GM12878 (cell line): ENCODE measurements around the gene CPO. TPM values are rescaled to one million over a fixed set of nuclear protein-coding genes. Genes with fewer than 3 reads are reported as not detected.

Experiments
- ATAC-seq: fragments of 200-7000 bp; cut with Tn5 transposase; 3 replicates; pipeline ENCODE4 v1.9.1; 2020; ENCODE audit warnings: mild to moderate bottlenecking, moderate library complexity
- BruUV-seq: library from RNA; stranded (reverse); fragments of 400-500 nt; replicated peaks from 2 replicates; lab custom pipeline; 2021; lab: Mats Ljungman, UMichigan
- CTCF ChIA-PET: fragments of 300-600 bp; sonication (Branson Sonifier 250); formaldehyde crosslinking; extraction: SDS; loops from one replicate; lab custom pipeline; 2021; ENCODE audit warnings: inconsistent platforms; lab: Yijun Ruan, JAX
- POLR2A ChIA-PET: fragments of 350-600 bp; formaldehyde crosslinking; extraction: SDS; loops from one replicate; lab custom pipeline; 2021; ENCODE audit warnings: inconsistent platforms; lab: Charles Lee
- RAD21 ChIA-PET: fragments of 300-600 bp; sonication (Branson Sonifier 250); formaldehyde crosslinking; loops from one replicate; lab custom pipeline; 2023; ENCODE audit warnings: antibody characterized with exemption; ENCODE audit not compliant: unreplicated experiment; lab: Charles Lee
- SMC1A ChIA-PET: fragments of 300-600 bp; sonication (Branson Sonifier 250); formaldehyde crosslinking; loops from one replicate; lab custom pipeline; 2023; ENCODE audit not compliant: unreplicated experiment, uncharacterized antibody; lab: Charles Lee
- DNase-seq: peaks from one replicate; pipeline ENCODE4 v3.0.0-alpha.2; 2011; ENCODE audit warnings: low read depth, low spot score
- FAIRE-seq: peaks from 3 replicates; lab custom pipeline; 2011; peaks lifted over from hg19 to GRCh38; lab: Jason Lieb, UNC
- H2AFZ ChIP-seq: 2 replicates; pipeline ENCODE4 v1.6.0; 2011; ENCODE audit warnings: low read depth, low read length, control low read depth; ENCODE audit not compliant: control insufficient read depth
- H3K27ac ChIP-seq: 2 replicates; pipeline ENCODE4 v1.5.1; 2011; ENCODE audit warnings: control low read depth; ENCODE audit not compliant: control insufficient read depth, insufficient read depth
- H3K27me3 ChIP-seq, 2 experiments: replicated peaks in 1 of 2; 2 replicates each; pipeline versions ENCODE4 v1.6.0 to v1.6.1; 2011; ENCODE audit warnings: low read length in 1 of 2; ENCODE audit not compliant: control insufficient read depth in 2 of 2, insufficient read depth in 2 of 2
- H3K36me3 ChIP-seq, 2 experiments: 2 replicates each; pipeline ENCODE4 v1.5.1; 2011; ENCODE audit warnings: low read length in 1 of 2; ENCODE audit not compliant: control insufficient read depth in 2 of 2, insufficient read depth in 2 of 2
- H3K4me1 ChIP-seq: 2 replicates; pipeline ENCODE4 v1.6.1; 2011; ENCODE audit warnings: mild to moderate bottlenecking, low read length, moderate library complexity, mixed read lengths; ENCODE audit not compliant: control insufficient read depth, insufficient read depth
- H3K4me2 ChIP-seq: 2 replicates; pipeline ENCODE4 v1.6.0; 2011; ENCODE audit warnings: control low read depth; ENCODE audit not compliant: control insufficient read depth, insufficient read depth
- H3K4me3 ChIP-seq: fragments of 200-600 bp; sonication (generic); 2 replicates; pipeline ENCODE4 v1.5.1; 2016
- H3K79me2 ChIP-seq: 2 replicates; pipeline ENCODE4 v1.6.0; 2011; ENCODE audit warnings: low read length; ENCODE audit not compliant: control insufficient read depth, insufficient read depth
- H3K9ac ChIP-seq: 2 replicates; pipeline ENCODE4 v1.8.0; 2011; ENCODE audit warnings: low read length, control low read depth, mixed read lengths; ENCODE audit not compliant: control insufficient read depth, insufficient read depth
- H3K9me3 ChIP-seq: replicated peaks from 3 replicates; pipeline ENCODE4 v1.5.1; 2011; ENCODE audit warnings: mild to moderate bottlenecking, low read length; ENCODE audit not compliant: control insufficient read depth, insufficient read depth
- H4K20me1 ChIP-seq: 2 replicates; pipeline ENCODE4 v1.6.0; 2011; ENCODE audit not compliant: control insufficient read depth, insufficient read depth
- ATF7 ChIP-seq: fragments of 450-650 bp; IDR thresholded peaks from 2 replicates; pipeline ENCODE4 v1.6.1; 2016; ENCODE audit warnings: low read depth, mild to moderate bottlenecking
- CBFB ChIP-seq: IDR thresholded peaks from 2 replicates; pipeline ENCODE4 v1.6.1; 2016; ENCODE audit warnings: antibody characterized with exemption, low read depth
- CREB1 ChIP-seq: IDR thresholded peaks from 2 replicates; pipeline ENCODE4 v1.6.1; 2012; ENCODE audit warnings: low read depth, mild to moderate bottlenecking, inconsistent platforms
- E4F1 ChIP-seq: fragments of 450-650 bp; IDR thresholded peaks from 2 replicates; pipeline ENCODE4 v1.6.1; 2018; ENCODE audit warnings: borderline replicate concordance, mild to moderate bottlenecking; ENCODE audit not compliant: partially characterized antibody
- EGR1 ChIP-seq, 2 experiments: IDR thresholded peaks; 1 replicate in 1 of 2; 2 replicates in 1 of 2; pipeline ENCODE4 v1.6.1; 2011 to 2012; ENCODE audit warnings: low read depth in 2 of 2, low read length in 2 of 2, borderline replicate concordance in 1 of 2, mild to moderate bottlenecking in 1 of 2, moderate library complexity in 1 of 2
- EP300 ChIP-seq, 2 experiments: fragments of 150-350 bp in 1 of 2; IDR thresholded peaks; 2 replicates each; pipeline ENCODE4 v1.6.1; 2011 to 2012; ENCODE audit warnings: low read depth in 2 of 2, low read length in 2 of 2, borderline replicate concordance in 1 of 2, improper control_type of control experiment in 1 of 2, inconsistent platforms in 1 of 2; ENCODE audit not compliant: control insufficient read depth in 1 of 2
- ETV6 ChIP-seq, 2 experiments: fragments of 450-650 bp in 1 of 2; IDR thresholded peaks in 1 of 2; conservative IDR thresholded peaks in 1 of 2; 2 replicates each; pipeline ENCODE4 v1.6.1; 2014; ENCODE audit warnings: antibody characterized with exemption in 1 of 2, borderline replicate concordance in 1 of 2, low read depth in 1 of 2, mild to moderate bottlenecking in 1 of 2, moderate library complexity in 1 of 2
- EZH2 ChIP-seq: IDR thresholded peaks from 2 replicates; pipeline ENCODE4 v1.6.1; 2012; ENCODE audit warnings: low read depth, mild to moderate bottlenecking, control low read depth, inconsistent platforms, low read length, borderline replicate concordance; ENCODE audit not compliant: control insufficient read depth
- KAT2A ChIP-seq: conservative IDR thresholded peaks from 2 replicates; pipeline ENCODE4 v1.6.1; 2011; ENCODE audit warnings: low read depth, low read length; ENCODE audit not compliant: control insufficient read depth
- MXI1 ChIP-seq: fragments of 150-350 bp; IDR thresholded peaks from 2 replicates; pipeline ENCODE4 v1.6.1; 2011; ENCODE audit warnings: low read depth, mild to moderate bottlenecking, inconsistent platforms, low read length, improper control_type of control experiment
- MYB ChIP-seq: fragments of 150-350 bp; IDR thresholded peaks from 2 replicates; pipeline ENCODE4 v1.6.1; 2014; ENCODE audit warnings: mild to moderate bottlenecking, low read depth, low read length, borderline replicate concordance
- PAX8 ChIP-seq: fragments of 450-650 bp; IDR thresholded peaks from 2 replicates; pipeline ENCODE4 v1.6.1; 2017; ENCODE audit warnings: mild to moderate bottlenecking, moderate library complexity
- SUZ12 ChIP-seq: fragments of 200-600 bp; sonication (generic); IDR thresholded peaks from one replicate; pipeline ENCODE4 v1.6.1; 2018; ENCODE audit warnings: antibody characterized with exemption, mild to moderate bottlenecking; ENCODE audit not compliant: unreplicated experiment
- ZBTB33 ChIP-seq: fragments of 450-650 bp; IDR thresholded peaks from 2 replicates; pipeline ENCODE4 v1.6.1; 2017; ENCODE audit warnings: mild to moderate bottlenecking
- ZNF217 ChIP-seq: fragments of 450-650 bp; IDR thresholded peaks from 2 replicates; pipeline ENCODE4 v1.6.1; 2017; ENCODE audit warnings: antibody characterized with exemption, mild to moderate bottlenecking
- ZNF384 ChIP-seq: IDR thresholded peaks from 2 replicates; pipeline ENCODE4 v1.6.1; 2012; ENCODE audit warnings: low read depth, mild to moderate bottlenecking, low read length, improper control_type of control experiment, borderline replicate concordance
- ZZZ3 ChIP-seq: IDR thresholded peaks from 2 replicates; pipeline ENCODE4 v1.6.1; 2011; ENCODE audit warnings: low read depth; ENCODE audit not compliant: control insufficient read depth, insufficient read length
- WGBS: methylation state at CpG from one replicate; pipeline ENCODE4 v1.1.6; 2016; ENCODE audit warnings: low lambda C conversion rate; ENCODE audit not compliant: insufficient replicate concordance, insufficient coverage; ENCODE audit errors: missing lambda C conversion rate; 5-methylcytosine and 5-hydroxymethylcytosine counted together
- in situ Hi-C: fragments of 300-500 bp; cut with MboI; formaldehyde crosslinking; loops from 9 replicates; pipeline ENCODE4 v1.14.3; 2018; ENCODE audit warnings: mixed read lengths
- intact Hi-C: fragments of 100-400 bp; cut with micrococcal nuclease; formaldehyde crosslinking; loops from one replicate; pipeline ENCODE4 v1.14.2; 2022; ENCODE audit not compliant: unreplicated experiment
- polyA plus RNA-seq, 11 experiments: library from polyadenylated mRNA; depleted of rRNA in 4 of 11; unstranded in 6 of 11; stranded (reverse) in 5 of 11; fragments of >200 nt; fragmentation: Nextera tagmentation in 4 of 11; fragmentation: Illumina TruSeq in 1 of 11; extraction: Ambion mirVana in 4 of 11; extraction: Trizol in 1 of 11; gene quantifications; 1 replicate in 1 of 11; 2 replicates in 10 of 11; pipeline versions ENCODE4 v1.2.1 to v1.2.3, GENCODE V29; 2011 to 2016; ENCODE audit warnings: inconsistent platforms in 2 of 11, missing spikeins in 2 of 11, low read depth in 1 of 11
- total RNA-seq, 4 experiments: library from RNA; depleted of rRNA in 3 of 4; stranded (reverse); fragments of >200 nt in 3 of 4; fragmentation: Illumina TruSeq in 1 of 4; extraction: Trizol in 1 of 4; gene quantifications; 2 replicates each; pipeline versions ENCODE4 v1.2.1 to v1.2.3, GENCODE V29; 2013 to 2021

CPO gene
- total and polyA plus RNA-seq, 10 of the 15 experiments (the other 5 are each of a cell fraction or from before 2014, with no cell fraction given) = 0.13 to 0.14 TPM; not detected in 8

- H2AFZ ChIP-seq = no peak overlapping the region
- no peak overlapping the region for H3K27ac ChIP-seq
- BruUV-seq = no TSS peak
- no peaks in the 10 kb centered on the region for H3K27me3 ChIP-seq
- 83% methylated on average over 2 of the region's 2 CpGs for WGBS
- H3K9me3 ChIP-seq = no peaks in the 10 kb centered on the region; the same call in 2 of the 3 replicates
- POLR2A ChIA-PET = no interaction called here
- H3K79me2 ChIP-seq = no peaks in the 10 kb centered on the region
- H3K4me2 ChIP-seq = no peak overlapping the region
- intact Hi-C loops = loop anchor here (5.0 kb wide), 1 partner anchor 296 kb away; no protein-coding TSS in a partner anchor
- SMC1A ChIA-PET = interaction anchor here (1.0 to 1.4 kb wide), 2 partner anchors 27 to 187 kb away, joined by 3 read pairs; no protein-coding TSS in a partner anchor
- TF ChIP-seq ZBTB33 = no peak
- TF ChIP-seq MXI1 = no peak
- no peak for TF ChIP-seq ZZZ3
- no peak for TF ChIP-seq MYB
- no peak for TF ChIP-seq CREB1
- TF ChIP-seq EP300 (IDR thresholded peaks at IDR 0.05; ENCODE audit: borderline replicate concordance in 1 of 2, control insufficient read depth in 1 of 2, low read depth in 2 of 2, low read length in 2 of 2) = no peak
- no peak for TF ChIP-seq EZH2
- no peak for TF ChIP-seq CBFB
- TF ChIP-seq KAT2A = no peak
- no peak for TF ChIP-seq EGR1 (IDR thresholded peaks at IDR 0.05; ENCODE audit: borderline replicate concordance in 1 of 2, low read depth in 2 of 2, low read length in 2 of 2)
- TF ChIP-seq PAX8 = no peak
- TF ChIP-seq SUZ12 = no peak
- TF ChIP-seq ETV6 (conservative IDR thresholded peaks at IDR 0.05 in 1 of 2, IDR thresholded peaks at IDR 0.05 in 1 of 2; ENCODE audit: borderline replicate concordance in 1 of 2, low read depth in 1 of 2) = no peak
- no peak for TF ChIP-seq E4F1
- TF ChIP-seq ATF7 = no peak
- no peak for TF ChIP-seq ZNF217
- TF ChIP-seq ZNF384 = no peak
- no peaks in the 10 kb centered on the region for H3K4me1 ChIP-seq
- FAIRE-seq (no peak), DNase-seq (no peak), ATAC-seq (no peak)
- CTCF ChIA-PET = interaction anchor here (0.6 to 5.1 kb wide), 8 partner anchors 22 to 343 kb away, joined by 3 to 28 read pairs (median 4); no protein-coding TSS in a partner anchor
- in situ Hi-C loops = loop anchor here (5.0 kb wide), 1 partner anchor 484 kb away; no protein-coding TSS in a partner anchor
- no peak overlapping the region for H3K9ac ChIP-seq
- no peak overlapping the region for H3K4me3 ChIP-seq
- RAD21 ChIA-PET = no interaction called here
- no peaks in the 10 kb centered on the region for H3K36me3 ChIP-seq
- H4K20me1 ChIP-seq = no peaks in the 10 kb centered on the region
Observed at GRCh38 chr2:206987810-206988209, 48.5 kb downstream of the CPO start.
